Right ventricle myocardium superior (tissue), 1 donor: ENCODE data around the gene NUP205. TPM values are rescaled to one million over a fixed set of nuclear protein-coding genes. Genes with fewer than 3 reads are reported as not detected.

Experiments
- ATAC-seq: fragments of 200-7000 bp; cut with Tn5 transposase; one replicate; pipeline ENCODE4 v1.9.1; 2020; ENCODE audit warnings: mild to moderate bottlenecking; ENCODE audit not compliant: poor library complexity
- DNase-seq: peaks from one replicate; pipeline ENCODE4 v3.0.0-alpha.2; 2020
- intact Hi-C: fragments of 100-400 bp; cut with DNase I; formaldehyde crosslinking; loops from one replicate; pipeline ENCODE4 v1.11.2; 2022
- total RNA-seq: library from RNA; stranded (reverse); fragmentation: NEBNext Ultra II Directional; extraction: Animal tissue kit (Norgen Biotek cat#: 25700); gene quantifications from one replicate; pipeline ENCODE4 v1.2.1, GENCODE V29; 2021
- donor health status: DM: no; HTN: yes; CAD: no; lungs with severe emphysema.

The NUP205 gene
- total RNA-seq, 1 donor from 2014 or later: 13.0 TPM

DNA sequence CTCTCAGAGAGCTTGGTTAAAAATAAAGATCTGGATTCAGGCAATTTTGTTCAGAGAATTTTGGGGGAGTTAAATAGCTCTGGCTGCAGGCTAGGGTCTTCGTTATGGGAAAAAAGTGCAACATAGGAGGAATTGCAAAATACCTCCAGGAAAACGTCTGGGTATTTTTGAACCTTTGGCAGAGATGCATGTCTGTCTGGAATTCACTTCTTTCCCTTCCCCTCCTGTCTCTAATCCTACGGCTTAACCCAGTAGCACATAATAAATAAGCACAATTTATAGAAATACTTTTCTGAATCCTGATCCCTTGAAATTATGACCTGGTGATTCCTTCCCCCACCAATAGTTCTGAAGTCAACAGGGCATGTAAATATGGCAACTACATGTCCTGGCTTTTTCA is 19.3 kb upstream of the NUP205 start:
- ATAC-seq: no peak
- intact Hi-C loops: no loop called here
- DNase-seq: no peak

DNA sequence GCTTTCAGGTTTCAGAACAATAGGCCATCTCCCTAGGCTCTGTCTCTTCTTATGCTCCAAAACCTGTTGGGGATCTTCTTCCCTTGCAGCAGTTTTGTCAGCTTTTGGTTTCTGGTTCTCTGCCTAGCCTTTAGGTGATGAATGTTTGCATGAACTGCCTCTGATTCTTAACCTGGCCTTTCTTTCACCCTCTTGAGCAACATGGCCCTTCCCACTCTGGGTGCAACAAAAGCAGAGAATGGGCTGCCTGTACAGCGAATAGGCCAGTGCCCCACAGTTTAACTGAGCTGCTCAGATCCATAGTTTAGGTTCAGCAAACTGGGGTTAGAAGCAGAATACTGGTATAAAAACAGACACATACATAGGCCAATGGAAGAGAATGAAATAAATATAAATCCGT is 18.1 kb upstream of the NUP205 start:
- DNase-seq (no peak), ATAC-seq (no peak)
- intact Hi-C loops: no loop called here

DNA sequence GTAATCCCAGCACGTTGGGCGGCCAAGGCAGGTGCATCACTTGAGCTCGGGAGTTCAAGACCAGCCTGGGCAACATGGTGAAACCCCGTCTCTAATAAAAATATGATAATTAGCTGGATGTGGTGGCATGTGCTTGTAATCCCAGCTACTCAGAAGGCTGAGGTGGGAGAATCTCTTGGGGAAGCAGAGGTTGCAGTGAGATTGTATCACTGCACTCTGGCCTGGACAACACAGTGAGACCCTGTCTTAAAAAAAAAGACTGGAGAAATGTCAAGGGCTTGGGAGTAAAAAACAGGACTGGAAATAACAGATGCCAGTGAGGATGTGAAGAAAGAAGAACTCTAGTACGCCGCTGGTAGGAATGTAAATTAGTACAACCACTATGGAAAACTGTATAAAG is 16.7 kb upstream of the NUP205 start:
- ATAC-seq: no peak
- DNase-seq: no peak
- intact Hi-C loops: no loop called here

DNA sequence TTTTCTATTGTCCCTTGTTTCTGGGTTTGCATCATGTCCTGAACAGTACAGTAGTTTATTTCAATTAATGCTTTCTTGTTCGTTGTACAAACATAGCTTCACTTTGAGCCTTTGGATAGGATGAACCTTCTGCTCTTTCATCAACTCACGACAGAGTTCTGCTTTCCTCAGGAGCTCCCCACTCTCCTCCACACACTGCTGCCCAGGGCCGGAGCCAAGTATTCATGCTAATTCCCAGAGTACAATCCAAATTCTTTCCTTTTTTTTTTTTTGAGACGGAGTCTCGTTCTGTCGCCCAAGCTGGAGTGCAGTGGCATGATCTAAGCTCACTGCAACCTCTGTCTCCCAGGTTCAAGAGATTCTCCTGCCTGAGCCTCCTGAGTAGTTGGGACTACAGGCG is 7.5 kb upstream of the NUP205 start:
- intact Hi-C loops: no loop called here
- DNase-seq: no peak
- ATAC-seq: no peak

DNA sequence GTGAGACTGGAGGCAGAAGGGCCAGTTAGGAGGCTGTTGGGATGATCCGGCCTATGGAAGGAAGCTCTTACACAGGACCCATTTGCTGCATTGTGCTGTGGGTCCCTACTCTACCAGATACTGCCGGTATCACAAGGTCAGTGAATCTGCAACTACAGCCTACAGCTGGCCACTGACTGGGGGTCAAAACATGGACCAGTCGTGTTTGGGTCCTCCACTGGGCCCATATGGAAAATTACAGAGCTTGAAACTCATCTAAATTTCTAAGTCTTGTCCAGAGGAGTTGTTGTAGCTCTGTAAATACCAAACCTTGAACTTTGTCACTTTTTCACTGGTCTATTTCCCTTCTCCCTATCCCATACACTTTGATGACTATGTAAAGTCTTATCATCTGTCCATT is 5.6 kb upstream of the NUP205 start:
- intact Hi-C loops: no loop called here
- no peak for ATAC-seq
- no peak for DNase-seq

DNA sequence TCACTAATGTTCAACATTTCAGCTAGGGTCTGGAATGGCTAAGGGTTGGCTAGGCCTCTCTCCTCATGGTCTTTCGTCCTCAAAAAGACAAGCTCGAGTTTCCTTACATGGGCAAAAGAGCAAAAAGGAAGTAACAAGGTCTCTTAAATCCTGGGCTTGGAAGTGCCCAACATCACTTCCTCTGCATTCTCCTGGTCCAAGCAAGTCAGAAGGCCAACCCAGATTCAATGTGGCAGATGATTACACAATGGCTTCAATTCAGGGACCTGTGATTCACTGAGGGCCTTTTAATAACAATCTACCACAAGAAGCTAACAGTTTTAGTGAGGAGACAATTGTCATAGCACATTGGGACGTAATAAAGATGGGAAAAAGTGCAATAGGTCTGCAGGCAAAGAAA is 4.4 kb upstream of the NUP205 start:
- no peak for ATAC-seq
- intact Hi-C loops: no loop called here
- no peak for DNase-seq

DNA sequence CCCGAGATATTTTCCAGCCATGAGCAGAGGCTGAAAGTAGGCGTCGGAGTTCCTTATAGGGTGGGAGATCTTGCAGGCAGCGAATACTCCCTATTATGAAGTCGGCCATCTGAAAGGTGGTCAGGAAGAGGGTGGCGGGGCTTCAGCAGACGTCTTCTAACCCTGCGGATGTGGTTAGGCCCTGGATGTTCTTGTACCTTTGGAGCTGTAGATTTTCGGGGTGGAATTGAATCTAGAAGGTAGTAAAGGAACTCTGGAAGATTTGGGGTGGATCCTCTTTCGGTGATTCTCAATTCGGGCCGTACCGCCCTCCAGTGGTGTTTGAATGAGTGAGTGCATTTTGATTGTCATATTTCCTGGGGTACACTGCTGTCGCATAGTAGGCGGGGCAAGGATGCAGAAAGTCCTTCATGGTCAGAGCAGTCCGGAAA is 635 bp downstream of the NUP205 start:
- intact Hi-C loops: loop anchor here (2.0 to 5.0 kb wide), 2 partner anchors 46 to 278 kb away; partner anchors contain the start of gene CNOT4
- ATAC-seq (peak; percentile 84), DNase-seq (peak; percentile 60)

DNA sequence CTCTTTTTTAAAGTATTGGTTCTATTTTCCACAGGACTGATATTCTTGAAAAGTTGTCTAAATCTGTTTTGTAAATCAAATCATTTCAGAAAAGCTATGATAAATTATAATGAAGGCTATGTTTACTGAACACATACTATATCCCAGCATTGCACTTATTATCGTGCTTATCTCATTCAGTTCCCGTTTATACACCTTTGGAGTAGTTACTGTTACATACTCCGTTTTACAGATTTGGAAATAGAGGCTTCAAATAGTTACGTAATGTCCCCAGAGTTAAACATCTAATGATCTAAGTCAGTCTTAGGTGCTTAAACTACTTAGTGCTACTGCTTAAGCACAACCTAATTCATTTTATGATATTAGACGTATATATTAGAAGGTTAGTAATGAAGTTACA is 1.2 kb downstream of the NUP205 start:
- intact Hi-C loops: loop anchor here (2.0 to 5.0 kb wide), 2 partner anchors 47 to 278 kb away; partner anchors contain the start of gene CNOT4
- no peak for DNase-seq
- no peak for ATAC-seq

DNA sequence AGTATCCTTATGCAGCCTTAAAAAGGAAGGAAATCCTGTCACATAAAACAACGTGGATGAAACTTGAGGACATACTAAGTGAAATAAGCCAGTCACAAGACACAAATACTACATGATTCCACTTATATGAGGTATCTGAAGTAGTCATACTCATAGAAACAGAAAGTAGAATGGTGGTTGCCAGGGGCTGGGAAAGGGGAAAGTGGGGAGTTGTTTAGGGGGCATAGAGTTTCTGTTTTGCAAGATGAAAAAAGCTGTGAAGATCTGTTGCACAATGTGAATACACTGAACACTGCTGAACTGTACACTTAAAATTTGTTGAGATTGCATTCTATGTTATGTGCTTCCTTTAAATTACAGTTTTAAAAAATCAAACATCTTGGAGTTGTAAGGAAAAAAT is 2.9 kb downstream of the NUP205 start:
- ATAC-seq (no peak), DNase-seq (no peak)
- intact Hi-C loops: no loop called here

DNA sequence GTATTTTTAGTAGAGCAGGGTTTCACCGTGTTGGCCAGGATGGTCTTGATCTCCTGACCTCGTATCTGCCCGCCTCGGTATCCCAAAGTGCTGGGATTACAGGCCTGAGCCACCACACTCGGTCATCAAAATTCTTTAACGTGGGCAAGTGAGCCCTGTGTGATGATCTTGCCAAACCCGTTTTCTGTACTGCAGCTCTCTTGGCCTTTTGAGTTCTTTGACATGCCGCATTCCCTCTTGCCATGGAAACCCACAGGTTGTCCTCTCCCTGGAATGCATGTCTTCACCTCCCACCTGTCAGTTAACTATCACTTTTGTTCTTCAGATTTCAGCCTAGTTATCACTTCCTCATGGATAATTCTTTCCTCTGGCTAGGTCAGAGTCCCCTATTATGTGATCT is 5.0 kb downstream of the NUP205 start:
- no peak for DNase-seq
- ATAC-seq: no peak
- intact Hi-C loops: no loop called here

DNA sequence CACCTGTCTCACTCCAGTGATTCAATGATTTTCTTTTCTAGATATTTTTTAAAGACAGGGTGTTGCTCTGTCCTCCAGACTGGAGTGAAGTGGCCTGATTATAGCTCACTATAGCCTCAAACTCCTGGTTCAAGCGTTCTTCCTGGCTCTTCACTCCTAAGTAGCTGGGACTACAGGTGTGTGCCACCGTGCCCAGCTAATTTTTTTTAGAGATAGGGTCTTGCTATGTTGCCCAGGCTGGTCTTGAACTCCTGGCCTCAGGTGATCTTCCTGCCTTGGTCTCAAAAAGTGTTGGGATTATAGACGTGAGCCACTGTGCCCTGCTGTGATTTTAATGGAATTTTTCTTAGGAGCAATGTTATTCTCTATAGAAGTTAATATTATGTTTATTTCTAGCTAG is 14.1 kb downstream of the NUP205 start:
- ATAC-seq (no peak), DNase-seq (no peak)
- intact Hi-C loops: no loop called here

DNA sequence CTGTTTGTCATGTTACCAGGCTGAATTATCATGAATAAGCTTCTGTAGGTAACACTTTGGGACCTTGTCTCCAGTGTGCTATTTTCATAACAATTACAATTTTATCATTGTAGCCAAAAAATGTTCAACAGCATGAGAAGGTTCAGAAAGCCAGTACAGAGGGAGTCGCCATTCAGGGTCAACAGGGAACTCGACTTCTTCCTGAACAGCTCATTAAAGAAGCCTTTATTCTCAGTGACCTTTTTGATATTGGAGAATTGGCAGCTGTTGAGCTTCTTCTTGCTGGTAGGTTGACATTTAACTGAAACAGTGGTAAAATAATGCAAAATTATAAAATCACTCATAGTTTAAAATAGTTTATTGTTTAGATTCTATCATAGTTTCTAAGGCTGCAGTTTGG is 15.8 kb downstream of the NUP205 start:
- intact Hi-C loops: no loop called here
- no peak for ATAC-seq
- DNase-seq: no peak

DNA sequence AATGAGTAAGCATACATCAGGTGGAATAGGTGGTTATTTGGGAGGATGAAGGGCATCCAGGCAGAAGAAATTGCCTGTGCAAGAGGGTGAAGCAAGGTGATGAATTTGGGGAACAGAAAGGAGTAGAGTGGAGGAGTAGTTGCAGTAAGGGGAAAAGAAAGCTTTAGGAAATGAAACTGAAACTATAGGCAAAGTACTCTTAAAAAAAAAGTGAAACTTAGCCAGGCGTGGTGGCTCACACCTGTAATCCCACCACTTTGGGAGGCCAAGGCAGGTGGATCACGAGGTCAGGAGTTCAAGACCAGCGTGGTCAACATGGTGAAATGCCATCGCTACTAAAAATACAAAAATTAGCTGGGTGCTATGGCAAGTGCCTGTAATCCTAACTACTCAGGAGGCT is 17.6 kb downstream of the NUP205 start:
- no peak for ATAC-seq
- no peak for DNase-seq
- intact Hi-C loops: no loop called here

DNA sequence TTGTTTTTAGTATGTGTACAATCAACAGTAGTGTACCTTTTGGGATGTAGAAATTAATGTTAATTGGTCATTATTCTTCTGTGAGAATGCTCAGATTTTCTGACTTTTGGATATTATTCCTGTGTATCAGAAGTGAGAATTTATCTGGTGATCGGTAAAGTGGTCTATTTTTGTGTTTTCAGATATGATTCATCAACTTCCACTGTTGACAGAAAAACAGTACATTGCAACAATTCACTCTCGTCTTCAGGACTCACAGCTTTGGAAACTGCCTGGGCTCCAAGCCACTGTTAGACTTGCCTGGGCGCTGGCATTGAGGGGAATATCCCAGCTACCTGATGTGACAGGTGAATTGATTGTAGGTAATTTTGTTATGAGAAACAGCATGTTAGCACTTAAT is 20.9 kb downstream of the NUP205 start:
- ATAC-seq (no peak), DNase-seq (no peak)
- intact Hi-C loops: no loop called here

DNA sequence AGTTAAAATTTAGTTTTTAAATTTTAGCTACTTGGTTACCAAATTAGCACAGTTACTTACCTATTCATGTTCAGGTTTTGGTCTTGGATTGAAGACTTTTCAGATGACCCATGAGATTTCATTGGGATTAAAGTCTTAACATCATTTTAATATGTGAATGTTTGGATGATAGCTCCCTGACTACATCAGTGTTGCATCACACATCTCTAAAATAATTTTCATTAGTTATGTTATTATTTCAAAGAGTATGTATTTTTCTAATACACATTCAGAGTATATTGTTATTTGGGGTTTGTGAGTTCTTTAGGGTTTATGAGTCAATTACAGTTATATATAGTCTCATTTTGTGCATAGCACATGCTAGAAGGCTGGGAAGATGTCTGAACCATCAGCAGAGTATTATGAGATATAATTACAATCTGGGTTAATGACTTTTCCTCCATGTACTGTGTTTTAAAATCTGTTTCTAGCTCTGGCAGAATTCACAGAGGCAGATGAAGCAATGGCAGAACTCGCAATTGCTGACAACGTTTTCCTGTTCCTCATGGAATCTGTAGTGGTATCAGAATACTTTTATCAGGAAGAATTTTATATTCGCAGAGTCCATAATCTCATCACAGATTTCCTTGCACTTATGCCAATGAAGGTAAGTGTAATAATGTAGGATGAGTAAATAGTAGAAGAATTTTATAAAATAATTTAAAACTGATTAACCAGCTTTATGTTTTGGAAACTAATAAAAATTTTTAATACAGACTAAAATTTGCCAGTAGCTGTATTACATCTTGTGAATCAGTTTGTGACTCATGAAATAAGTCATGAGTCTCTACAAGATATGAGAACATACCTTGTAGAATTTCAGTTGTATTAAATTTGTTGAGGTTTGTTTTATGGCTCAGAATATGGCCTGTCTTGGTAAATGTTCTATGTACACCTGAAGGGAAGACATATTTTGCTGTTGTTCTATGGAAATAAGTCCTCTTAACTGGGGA is 26.9 kb downstream of the NUP205 start:
- intact Hi-C loops: no loop called here
- no peak for ATAC-seq
- DNase-seq: no peak

DNA sequence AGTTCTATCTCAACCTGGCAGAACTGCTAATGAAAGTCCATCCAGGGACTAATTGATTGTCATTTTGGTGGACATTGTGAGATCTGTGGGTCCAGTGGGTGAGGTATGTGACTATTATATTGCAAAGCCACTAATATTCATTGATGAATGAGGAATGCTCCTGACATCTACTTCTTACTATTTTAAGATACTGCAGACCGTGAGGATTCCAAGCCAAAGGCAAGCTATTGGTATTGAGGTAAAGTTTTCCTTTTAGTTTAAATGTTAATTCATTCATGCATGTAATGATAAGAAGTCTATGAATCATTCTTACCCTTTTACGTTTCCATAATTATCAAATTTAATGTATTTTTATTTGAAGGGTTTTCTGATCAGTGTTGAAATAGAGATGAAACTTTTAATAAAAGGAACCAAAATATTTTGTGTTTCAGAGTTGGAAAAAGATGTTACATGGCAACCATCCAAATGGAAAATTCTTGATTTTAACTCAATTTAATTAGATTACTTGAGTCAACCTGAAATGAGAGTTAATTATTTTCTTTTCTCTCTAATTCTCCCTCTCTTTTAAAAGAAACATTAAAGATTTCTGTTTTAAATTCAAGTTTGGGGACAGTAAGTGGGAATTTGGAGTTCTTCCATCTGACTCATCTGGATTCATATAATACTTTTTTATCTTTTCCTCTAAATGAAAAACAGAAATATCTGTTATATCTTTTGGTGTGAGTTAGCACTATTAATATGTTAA is 39.6 kb downstream of the NUP205 start:
- ATAC-seq (no peak), DNase-seq (no peak)
- intact Hi-C loops: no loop called here

DNA sequence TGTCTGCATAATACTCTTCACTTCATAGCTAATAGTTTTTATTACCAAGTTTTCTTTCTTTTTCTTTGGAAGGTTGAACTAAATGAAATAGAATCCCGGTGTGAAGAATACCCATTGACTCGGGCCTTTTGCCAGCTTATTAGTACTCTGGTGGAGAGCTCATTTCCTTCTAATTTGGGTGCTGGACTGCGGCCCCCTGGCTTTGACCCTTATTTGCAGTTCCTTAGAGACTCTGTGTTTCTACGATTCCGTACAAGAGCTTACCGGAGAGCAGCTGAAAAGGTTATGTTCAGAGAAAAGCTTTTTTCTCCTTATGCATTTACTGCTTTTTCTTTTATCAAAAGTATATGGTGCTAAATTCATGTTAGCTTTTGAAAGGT is 40.2 kb downstream of the NUP205 start:
- ATAC-seq (no peak), DNase-seq (no peak)
- intact Hi-C loops: no loop called here

DNA sequence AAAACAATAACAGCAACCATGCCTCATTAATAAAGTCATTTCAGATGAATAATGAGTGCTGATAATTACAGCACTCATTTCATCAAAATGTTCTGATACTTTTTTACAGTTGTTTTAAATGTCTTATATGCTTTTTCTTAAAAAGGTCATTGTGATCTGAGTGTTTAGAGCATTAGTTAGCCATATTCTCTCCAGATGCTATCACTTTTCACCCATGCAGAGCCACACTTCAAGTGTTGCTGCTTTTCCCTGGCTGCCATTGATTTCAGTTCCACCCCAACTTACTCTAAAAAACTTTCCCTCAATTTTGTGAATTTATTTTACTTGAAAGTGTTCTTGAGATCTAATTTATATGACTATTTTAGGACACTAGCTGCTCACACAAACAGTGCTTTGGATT is 41.8 kb downstream of the NUP205 start:
- ATAC-seq: no peak
- intact Hi-C loops: no loop called here

DNA sequence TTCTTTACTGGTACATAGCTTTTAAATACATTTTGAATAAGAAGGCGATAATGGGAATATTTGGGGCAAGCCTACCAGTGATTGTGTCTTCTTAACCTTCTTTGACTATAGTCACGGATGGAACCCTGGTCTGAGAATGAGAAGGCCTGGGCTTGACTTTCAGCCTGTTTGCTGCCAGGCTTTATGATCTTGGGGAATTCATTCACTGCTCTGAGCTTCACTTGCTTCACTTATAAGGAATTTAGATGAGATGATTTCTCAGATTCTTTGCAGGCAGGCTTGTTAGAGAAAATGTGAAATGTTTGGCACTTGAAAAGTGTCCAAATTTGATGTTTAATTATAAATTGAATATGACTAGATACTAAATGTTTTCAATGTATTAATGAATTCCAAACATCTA is 42.5 kb downstream of the NUP205 start:
- intact Hi-C loops: no loop called here
- no peak for ATAC-seq
- DNase-seq: no peak

More for the DNA sequence above, 41.8 kb downstream of the NUP205 start:
- DNase-seq: no peak

DNA sequence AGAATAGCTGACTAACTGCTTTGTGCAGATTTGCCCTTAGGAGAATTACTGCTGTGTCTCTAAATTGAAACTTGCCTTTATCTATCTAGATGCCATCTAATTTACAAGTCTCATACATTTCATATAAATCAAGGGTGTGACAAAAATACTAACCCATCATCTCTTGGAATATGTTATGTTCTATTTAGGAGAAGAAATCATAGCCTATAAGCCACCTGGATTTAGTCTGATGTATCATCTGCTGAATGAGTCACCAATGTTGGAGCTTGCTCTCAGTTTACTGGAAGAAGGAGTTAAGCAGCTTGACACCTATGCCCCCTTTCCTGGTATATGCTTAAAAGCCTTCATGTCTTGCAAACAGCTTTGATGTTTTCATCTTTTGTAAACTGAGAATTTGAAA is 43.5 kb downstream of the NUP205 start:
- intact Hi-C loops: no loop called here
- no peak for DNase-seq
- ATAC-seq: no peak
